Gastroesophageal sphincter (tissue), 3 donors: ENCODE measurements around the gene ARHGEF17.

ENCODE experiments used
- EP300 ChIP-seq: sonication (generic); formaldehyde crosslinking; IDR thresholded peaks from one replicate; pipeline ENCODE4 v1.6.1; 2017; ENCODE audit warnings: antibody characterized with exemption, mild to moderate bottlenecking
- POLR2A ChIP-seq, 2 donors: fragments of 450-650 bp; IDR thresholded peaks; one replicate each; pipeline ENCODE4 v1.6.1; 2017; ENCODE audit warnings: antibody characterized with exemption in 2 of 2, mild to moderate bottlenecking in 2 of 2, moderate library complexity in 1 of 2
- TF ChIP-seq, protein P1 (sequence below), 4 experiments: fragments of 200-600 bp in 2 of 4; fragments of 450-650 bp in 2 of 4; sonication (generic) in 1 of 4; IDR thresholded peaks; one replicate each; pipeline ENCODE4 v1.5.1; 2017 to 2019; ENCODE audit warnings: antibody characterized with exemption in 4 of 4, mild to moderate bottlenecking in 2 of 4, moderate library complexity in 2 of 4

DNA sequence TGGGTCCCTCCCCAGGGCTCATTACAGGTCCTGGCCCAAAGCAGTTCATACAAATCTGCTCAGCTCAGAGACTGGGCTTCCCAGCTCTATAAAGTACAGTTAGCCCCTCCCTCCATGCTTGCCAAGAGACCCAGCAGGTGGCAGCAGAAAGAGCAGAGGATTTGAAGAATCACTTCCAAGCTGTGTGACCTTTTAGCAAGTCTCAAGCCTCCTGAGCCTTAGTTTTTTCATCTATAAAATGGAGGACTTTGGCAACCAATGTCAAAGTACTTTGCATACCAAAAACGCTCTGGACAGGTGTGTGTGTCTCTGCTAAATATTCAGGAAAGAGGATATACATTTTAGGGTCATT is 94.7 kb downstream of the ARHGEF17 start:
- no peak for TF ChIP-seq POLR2A (IDR thresholded peaks at IDR 0.05)
- TF ChIP-seq, protein P1, sequence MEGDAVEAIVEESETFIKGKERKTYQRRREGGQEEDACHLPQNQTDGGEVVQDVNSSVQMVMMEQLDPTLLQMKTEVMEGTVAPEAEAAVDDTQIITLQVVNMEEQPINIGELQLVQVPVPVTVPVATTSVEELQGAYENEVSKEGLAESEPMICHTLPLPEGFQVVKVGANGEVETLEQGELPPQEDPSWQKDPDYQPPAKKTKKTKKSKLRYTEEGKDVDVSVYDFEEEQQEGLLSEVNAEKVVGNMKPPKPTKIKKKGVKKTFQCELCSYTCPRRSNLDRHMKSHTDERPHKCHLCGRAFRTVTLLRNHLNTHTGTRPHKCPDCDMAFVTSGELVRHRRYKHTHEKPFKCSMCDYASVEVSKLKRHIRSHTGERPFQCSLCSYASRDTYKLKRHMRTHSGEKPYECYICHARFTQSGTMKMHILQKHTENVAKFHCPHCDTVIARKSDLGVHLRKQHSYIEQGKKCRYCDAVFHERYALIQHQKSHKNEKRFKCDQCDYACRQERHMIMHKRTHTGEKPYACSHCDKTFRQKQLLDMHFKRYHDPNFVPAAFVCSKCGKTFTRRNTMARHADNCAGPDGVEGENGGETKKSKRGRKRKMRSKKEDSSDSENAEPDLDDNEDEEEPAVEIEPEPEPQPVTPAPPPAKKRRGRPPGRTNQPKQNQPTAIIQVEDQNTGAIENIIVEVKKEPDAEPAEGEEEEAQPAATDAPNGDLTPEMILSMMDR (IDR thresholded peaks at IDR 0.05) = no peak
- TF ChIP-seq EP300 = no peak
